Mesothelial cell of epicardium (in vitro differentiated cells): Measurements from ENCODE around the gene NXPH1. TPM values are rescaled to one million over a fixed set of nuclear protein-coding genes. Genes with fewer than 3 reads are reported as not detected.

Experiments
- DNase-seq, 2 experiments: peaks; one replicate each; pipeline ENCODE4 v3.0.0; 2021; ENCODE audit warnings: low spot score in 2 of 2; ENCODE audit not compliant: unreplicated experiment in 2 of 2
- H3K27ac Mint-ChIP-seq: 2 replicates; pipeline ENCODE4 v1.8.0; 2021; ENCODE audit warnings: mixed read lengths
- H3K27me3 Mint-ChIP-seq: 2 replicates; pipeline ENCODE4 v1.8.0; 2021; ENCODE audit warnings: low read depth, mixed read lengths
- H3K36me3 Mint-ChIP-seq: 2 replicates; pipeline ENCODE4 v1.8.0; 2021; ENCODE audit warnings: mixed read lengths
- H3K4me1 Mint-ChIP-seq: 2 replicates; pipeline ENCODE4 v1.8.0; 2021; ENCODE audit warnings: mixed read lengths
- H3K4me3 Mint-ChIP-seq: 2 replicates; pipeline ENCODE4 v1.8.0; 2021; ENCODE audit warnings: mild to moderate bottlenecking, moderate library complexity, mixed read lengths
- H3K9me3 Mint-ChIP-seq: 2 replicates; pipeline ENCODE4 v1.8.0; 2021; ENCODE audit warnings: mixed read lengths
- total RNA-seq: library from RNA; stranded (reverse); gene quantifications from 3 replicates; pipeline ENCODE4 v1.2.1, GENCODE V29; 2021
- TF ChIP-seq, protein P1 (sequence below): fragments of 200-600 bp; sonication (generic); IDR thresholded peaks from one replicate; pipeline ENCODE4 v1.5.0; 2021; ENCODE audit warnings: antibody characterized with exemption; ENCODE audit not compliant: unreplicated experiment

Gene NXPH1
- total RNA-seq, 1 donor from 2014 or later, result not detected

DNA sequence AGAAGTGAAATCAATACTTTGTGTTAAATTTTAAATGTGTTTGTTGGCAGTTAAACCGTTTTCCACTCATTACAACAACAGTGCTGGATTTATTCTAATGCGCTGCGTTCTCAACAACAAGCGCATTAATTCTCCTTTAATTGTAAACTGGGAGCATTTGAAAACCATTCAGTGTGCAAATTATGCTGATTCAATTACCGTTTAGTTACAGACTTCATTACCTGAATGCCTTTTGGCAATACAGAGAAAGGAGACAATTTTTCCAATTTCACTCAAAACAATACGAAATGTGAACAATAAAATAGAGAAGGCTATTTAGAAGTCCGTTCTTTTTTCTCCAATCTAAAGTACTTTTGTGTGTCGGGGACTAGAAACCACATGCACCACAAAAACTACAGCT, 4.2 kb downstream of the NXPH1 start:
- H3K4me1 Mint-ChIP-seq, result peaks cover 22% of the 10 kb centered on the region

DNA sequence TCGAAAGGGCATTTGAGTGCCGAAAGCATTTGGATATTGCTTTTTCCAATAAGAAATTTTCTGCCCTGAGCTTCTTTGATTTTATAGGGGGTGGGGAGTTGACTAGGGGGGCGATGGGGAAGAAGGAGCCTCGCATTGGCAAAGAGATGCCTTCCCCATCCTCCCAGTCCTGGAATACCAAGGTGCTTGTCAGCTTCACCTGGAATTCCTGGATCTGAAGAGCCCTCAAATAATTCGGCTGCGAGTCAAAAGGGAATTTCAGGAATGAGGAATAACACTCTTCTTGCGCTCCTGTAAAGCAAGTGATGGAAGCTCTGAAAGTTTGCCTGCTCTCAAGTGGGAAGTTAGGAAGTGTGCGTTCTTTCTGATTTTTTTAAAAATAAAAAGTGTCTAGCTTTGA, 7.3 kb downstream of the NXPH1 start:
- peaks cover 100% of the 10 kb centered on the region for H3K27me3 Mint-ChIP-seq
- no peaks in the 10 kb centered on the region for H3K9me3 Mint-ChIP-seq
- TF ChIP-seq, protein P1, sequence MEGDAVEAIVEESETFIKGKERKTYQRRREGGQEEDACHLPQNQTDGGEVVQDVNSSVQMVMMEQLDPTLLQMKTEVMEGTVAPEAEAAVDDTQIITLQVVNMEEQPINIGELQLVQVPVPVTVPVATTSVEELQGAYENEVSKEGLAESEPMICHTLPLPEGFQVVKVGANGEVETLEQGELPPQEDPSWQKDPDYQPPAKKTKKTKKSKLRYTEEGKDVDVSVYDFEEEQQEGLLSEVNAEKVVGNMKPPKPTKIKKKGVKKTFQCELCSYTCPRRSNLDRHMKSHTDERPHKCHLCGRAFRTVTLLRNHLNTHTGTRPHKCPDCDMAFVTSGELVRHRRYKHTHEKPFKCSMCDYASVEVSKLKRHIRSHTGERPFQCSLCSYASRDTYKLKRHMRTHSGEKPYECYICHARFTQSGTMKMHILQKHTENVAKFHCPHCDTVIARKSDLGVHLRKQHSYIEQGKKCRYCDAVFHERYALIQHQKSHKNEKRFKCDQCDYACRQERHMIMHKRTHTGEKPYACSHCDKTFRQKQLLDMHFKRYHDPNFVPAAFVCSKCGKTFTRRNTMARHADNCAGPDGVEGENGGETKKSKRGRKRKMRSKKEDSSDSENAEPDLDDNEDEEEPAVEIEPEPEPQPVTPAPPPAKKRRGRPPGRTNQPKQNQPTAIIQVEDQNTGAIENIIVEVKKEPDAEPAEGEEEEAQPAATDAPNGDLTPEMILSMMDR, result no peak
- no peak overlapping the region for H3K27ac Mint-ChIP-seq
- H3K4me3 Mint-ChIP-seq, result no peak overlapping the region
- peaks cover 18% of the 10 kb centered on the region for H3K4me1 Mint-ChIP-seq
- DNase-seq, result no peak
- H3K36me3 Mint-ChIP-seq, result no peaks in the 10 kb centered on the region

More for the DNA sequence above, 4.2 kb downstream of the NXPH1 start:
- Mint-ChIP-seq H3K9me3 (no peaks in the 10 kb centered on the region), H3K4me3 (no peak overlapping the region), H3K36me3 (no peaks in the 10 kb centered on the region), H3K27ac (no peak overlapping the region), H3K27me3 (peaks cover 99% of the 10 kb centered on the region)
- no peak for DNase-seq
- TF ChIP-seq, protein P1, result no peak

DNA sequence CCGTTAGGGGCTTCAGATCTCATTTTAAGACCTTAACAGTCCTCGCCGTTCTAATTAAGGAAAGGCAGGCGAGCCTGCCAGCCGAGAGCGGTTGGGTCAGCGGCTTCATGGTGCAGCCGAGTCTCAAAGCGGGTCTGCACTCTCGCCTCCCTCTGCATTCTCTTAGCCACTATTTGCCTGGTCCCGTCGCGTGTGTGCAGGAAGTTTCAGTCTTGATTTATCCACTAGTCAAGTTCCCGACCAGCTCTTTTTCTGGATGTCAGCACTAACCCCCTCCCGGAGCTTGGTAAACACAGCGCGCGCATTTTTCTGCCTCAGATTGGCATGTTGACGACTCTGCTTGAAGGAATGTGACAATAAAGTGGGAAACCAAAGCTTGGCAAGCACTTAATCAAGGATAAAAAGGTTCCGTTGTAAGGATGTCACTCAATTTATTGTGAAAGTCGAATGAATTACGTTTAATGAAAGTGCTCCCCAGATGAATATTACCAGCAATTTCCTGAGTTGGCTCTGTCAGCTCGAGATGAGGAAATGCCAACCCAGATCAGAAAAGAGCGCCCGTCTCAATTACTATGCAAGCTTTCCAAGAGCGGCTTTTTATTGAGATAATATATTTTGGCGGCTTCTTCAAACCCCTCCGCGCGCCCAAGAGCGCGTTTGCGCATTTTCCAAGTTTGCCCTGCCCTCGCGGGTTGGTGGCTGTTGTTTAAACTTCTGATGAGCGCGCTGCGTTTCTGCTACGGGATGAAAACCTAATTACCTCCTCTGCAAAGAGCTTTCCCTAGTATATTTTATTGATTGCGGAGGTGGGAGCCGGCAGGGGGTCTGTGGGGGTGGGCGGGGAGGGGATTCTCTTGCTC, 7.9 kb downstream of the NXPH1 start:
- Mint-ChIP-seq H3K27ac (no peak overlapping the region), H3K27me3 (peaks cover 100% of the 10 kb centered on the region), H3K36me3 (no peaks in the 10 kb centered on the region), H3K4me3 (no peak overlapping the region), H3K9me3 (no peaks in the 10 kb centered on the region), H3K4me1 (peaks cover 18% of the 10 kb centered on the region)
- DNase-seq, result no peak
- TF ChIP-seq, protein P1, result no peak

DNA sequence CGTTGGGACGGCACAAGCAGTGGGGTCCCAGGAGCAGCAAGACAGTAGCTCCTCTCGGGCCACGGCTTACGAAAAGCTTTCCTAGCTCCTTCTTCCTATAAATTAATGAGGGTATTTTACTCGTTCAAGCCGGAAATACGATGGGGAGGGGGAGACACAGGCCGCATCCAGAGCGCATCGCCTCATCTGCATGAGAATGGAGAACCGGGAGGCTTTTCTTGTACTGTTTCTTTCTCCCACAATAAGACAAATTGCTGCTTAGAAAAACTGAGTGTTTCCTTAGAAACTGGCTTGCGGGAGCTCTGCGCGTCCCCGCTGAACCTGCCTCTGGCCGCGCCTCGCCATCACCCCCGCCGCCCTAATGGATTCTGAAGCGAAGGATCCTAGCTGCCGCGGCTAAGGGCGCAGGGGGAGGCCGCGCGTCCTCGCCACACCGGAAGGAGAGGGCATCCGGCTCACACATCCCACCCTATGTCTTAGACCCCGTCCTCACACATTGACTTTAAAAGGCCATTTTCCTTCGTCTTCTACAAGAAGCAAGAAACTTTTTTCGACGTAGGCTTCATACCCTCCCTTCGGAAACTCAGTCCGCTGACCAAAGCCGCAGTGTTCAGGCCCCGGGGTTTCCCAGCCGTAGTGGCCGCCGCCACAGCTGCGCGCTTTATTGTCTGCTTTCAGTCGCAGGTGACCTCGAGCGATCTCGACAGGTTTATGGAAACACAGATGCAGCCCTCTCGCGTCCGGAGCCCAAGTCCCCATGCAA, 8.8 kb downstream of the NXPH1 start:
- TF ChIP-seq, protein P1, result no peak
- Mint-ChIP-seq H3K4me1 (peaks cover 18% of the 10 kb centered on the region), H3K27ac (no peak overlapping the region), H3K9me3 (no peaks in the 10 kb centered on the region), H3K36me3 (no peaks in the 10 kb centered on the region), H3K4me3 (peak overlapping the region; percentile 63), H3K27me3 (peaks cover 100% of the 10 kb centered on the region)
- peak in 1 of 2 experiments; percentile 37 for DNase-seq

DNA sequence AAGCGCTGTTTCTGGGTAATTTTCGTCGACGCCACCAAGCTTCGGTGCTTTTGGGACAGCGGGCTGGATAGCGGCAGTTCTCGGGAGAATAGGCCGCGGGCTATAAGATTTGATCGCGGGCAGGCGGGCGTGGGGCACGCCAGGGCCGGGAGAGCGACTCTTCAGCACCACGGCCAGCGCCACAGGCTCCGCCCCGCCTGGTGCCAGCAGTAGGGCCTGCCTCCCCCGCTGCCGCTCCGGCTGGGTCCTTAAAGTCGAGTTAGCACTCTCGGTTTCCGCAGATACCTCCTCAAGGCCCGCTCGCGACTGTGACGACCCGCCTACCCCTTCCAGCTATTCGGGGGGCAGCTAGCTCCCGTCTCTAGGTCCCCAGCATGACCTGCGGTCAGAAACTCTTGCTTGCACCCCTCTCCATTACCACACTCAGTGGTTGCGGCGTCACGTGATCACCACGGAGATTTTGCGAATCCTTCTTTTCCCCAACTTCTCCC, 9.4 kb downstream of the NXPH1 start:
- TF ChIP-seq, protein P1, result no peak
- peak overlapping the region; percentile 63 for H3K4me3 Mint-ChIP-seq
- H3K27ac Mint-ChIP-seq, result no peak overlapping the region
- H3K4me1 Mint-ChIP-seq, result peaks cover 18% of the 10 kb centered on the region
- peak; percentile 87 to 95 for DNase-seq
- H3K36me3 Mint-ChIP-seq, result no peaks in the 10 kb centered on the region
- no peaks in the 10 kb centered on the region for H3K9me3 Mint-ChIP-seq
- peaks cover 100% of the 10 kb centered on the region for H3K27me3 Mint-ChIP-seq
